ENCODE measurements around the gene POLD4. TPM values are rescaled to one million over a fixed set of nuclear protein-coding genes. Genes with fewer than 3 reads are reported as not detected.
A peak's percentile ranks its signal among the peaks of the same experiment; 100 is the strongest.

The POLD4 gene
- total and polyA plus RNA-seq, 2 experiments from 2014 or later, result 109 to 121 TPM

GRCh38 chr11:67384851-67385366, 31.6 kb upstream of the POLD4 start:
- H3K36me3 ChIP-seq (ENCODE audit: low read depth), result no peaks in the 10 kb centered on the region
- 0 out of 2 replicates have a peak, but pooled peaks cover 7% of the 10 kb centered on the region for H3F3A ChIP-seq (ENCODE audit: insufficient read depth)
- H2AFZ ChIP-seq, result no peak overlapping the region
- no peak overlapping the region for H3K4me2 ChIP-seq (ENCODE audit: unreplicated experiment)
- in situ Hi-C loops (cut with MboI), result no loop called here
- WGBS, 2 experiments (ENCODE audit: low coverage in 1 of 2, low lambda C conversion rate in 2 of 2, missing lambda C conversion rate in 2 of 2), result 30 to 35% methylated on average over 3 of the region's 3 CpGs
- H3K4me3 ChIP-seq, result no peak overlapping the region
- H3K27ac ChIP-seq, result no peak overlapping the region
- H3K9me2 ChIP-seq (ENCODE audit: insufficient read depth), result no peaks in the 10 kb centered on the region
- no peaks in the 10 kb centered on the region for H3K9me3 ChIP-seq (ENCODE audit: low read depth)
- H4K20me1 ChIP-seq (ENCODE audit: insufficient read depth), result no peaks in the 10 kb centered on the region
- no peak for TF ChIP-seq EZH2 (IDR thresholded peaks at IDR 0.05; ENCODE audit: insufficient read depth, poor library complexity, severe bottlenecking)
- TF ChIP-seq EZH2phosphoT487 (IDR thresholded peaks at IDR 0.05; ENCODE audit: insufficient read depth, low read depth), result no peak
- H3K9ac ChIP-seq, result no peak overlapping the region
- 0 out of 2 replicates have a peak, but pooled peaks cover 3% of the 10 kb centered on the region for H3K79me2 ChIP-seq (ENCODE audit: insufficient read depth)
- DNase-seq, result peak; percentile 68
- H3K27me3 ChIP-seq (replicated peaks; ENCODE audit: insufficient read depth), result no peaks in the 10 kb centered on the region
- peaks cover 20% of the 10 kb centered on the region for H3K4me1 ChIP-seq (ENCODE audit: insufficient read depth)

DNA sequence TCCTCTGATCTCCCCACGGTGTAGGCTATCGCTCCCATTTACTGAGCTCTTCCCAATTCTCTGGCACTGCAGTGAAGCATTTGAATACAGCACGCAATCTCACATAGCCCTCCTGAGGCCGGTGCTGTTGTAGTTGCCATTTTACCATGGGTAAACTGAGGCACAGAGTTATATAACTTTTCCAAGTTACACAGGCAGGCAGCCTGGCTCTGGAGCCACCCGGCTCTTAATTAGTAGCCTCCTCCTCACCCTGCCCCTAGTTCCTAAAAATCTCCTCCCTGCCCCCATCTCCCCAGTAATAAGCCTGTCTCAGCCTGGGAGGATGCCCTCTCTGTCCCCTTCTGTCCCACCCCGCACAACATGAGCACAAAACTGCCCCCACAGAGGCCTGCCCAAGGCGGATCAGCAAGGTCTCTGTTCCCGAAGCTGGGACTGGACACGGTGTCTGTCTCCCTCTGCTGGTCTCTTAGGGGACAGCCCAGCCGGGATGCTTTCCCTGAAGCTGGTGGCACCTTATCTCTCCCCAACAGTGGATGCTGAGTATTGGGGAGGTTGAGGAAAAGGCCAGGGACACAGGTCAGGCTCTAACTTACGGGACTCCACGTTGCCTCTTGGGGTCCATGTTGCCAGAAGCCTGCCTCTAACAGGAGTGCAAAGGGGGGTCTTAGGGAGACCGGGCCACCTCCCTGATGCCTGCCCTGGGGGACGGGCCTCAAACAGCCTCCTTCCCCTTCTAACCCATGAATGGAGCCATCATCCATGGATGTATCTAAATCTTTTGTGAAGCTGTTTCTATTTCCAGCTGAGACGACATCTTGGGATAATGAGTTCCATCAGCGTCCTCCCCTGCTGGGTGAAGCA, 29.2 kb upstream of the POLD4 start:
- in situ Hi-C loops (cut with MboI), result no loop called here
- TF ChIP-seq EZH2phosphoT487 (IDR thresholded peaks at IDR 0.05; ENCODE audit: insufficient read depth, low read depth) (no peak), EZH2 (IDR thresholded peaks at IDR 0.05; ENCODE audit: insufficient read depth, poor library complexity, severe bottlenecking) (no peak)
- Histone ChIP-seq H3K9ac (no peak overlapping the region), H3K36me3 (ENCODE audit: low read depth) (no peaks in the 10 kb centered on the region), H3K79me2 (ENCODE audit: insufficient read depth) (no peaks in the 10 kb centered on the region), H3K4me1 (ENCODE audit: insufficient read depth) (peaks cover 41% of the 10 kb centered on the region), H2AFZ (no peak overlapping the region), H3K4me2 (ENCODE audit: unreplicated experiment) (no peak overlapping the region), H3K27me3 (replicated peaks; ENCODE audit: insufficient read depth) (no peaks in the 10 kb centered on the region), H4K20me1 (ENCODE audit: insufficient read depth) (no peaks in the 10 kb centered on the region), H3F3A (ENCODE audit: insufficient read depth) (0 out of 2 replicates have a peak, but pooled peaks cover 7% of the 10 kb centered on the region), H3K9me2 (ENCODE audit: insufficient read depth) (no peaks in the 10 kb centered on the region), H3K27ac (no peak overlapping the region), H3K9me3 (ENCODE audit: low read depth) (no peaks in the 10 kb centered on the region), H3K4me3 (no peak overlapping the region)
- peak; percentile 86 for DNase-seq
- 33% methylated on average over 16 of the region's 16 CpGs for WGBS, 2 experiments (ENCODE audit: low coverage in 1 of 2, low lambda C conversion rate in 2 of 2, missing lambda C conversion rate in 2 of 2)

DNA sequence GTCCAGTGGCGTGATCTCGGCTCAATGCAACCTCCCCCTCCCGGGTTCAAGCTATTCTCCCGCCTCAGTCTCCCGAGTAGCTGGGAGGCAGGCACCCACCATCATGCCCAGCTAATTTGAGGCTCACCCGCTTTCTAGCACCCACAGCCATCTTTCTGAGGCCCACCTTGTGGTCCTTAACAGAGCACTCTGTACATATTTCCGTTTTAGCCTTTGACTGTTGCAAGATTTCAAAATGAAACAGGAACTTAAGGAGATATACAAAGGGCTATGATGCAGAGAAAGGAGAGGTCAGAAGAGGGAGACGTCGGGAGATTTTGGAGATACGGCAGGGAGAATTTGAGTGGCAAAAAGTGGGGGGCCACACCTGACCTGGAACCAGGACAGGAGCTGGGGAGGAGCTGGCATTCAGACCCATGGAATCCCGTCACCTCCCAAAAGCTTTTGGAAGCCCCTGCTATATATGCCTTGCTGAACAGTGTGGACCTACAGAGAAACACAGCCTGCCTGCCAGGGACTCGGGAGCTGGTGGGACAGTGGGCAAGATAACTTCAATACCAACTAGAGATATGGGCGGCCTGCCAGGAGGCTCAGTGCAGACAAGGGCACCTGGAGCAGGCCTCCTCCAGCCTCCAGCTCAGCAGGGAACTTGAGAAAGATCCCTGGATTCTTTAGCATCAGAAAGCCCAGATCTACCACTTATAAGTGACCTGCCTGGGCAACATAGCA, 28.1 kb upstream of the POLD4 start:
- Histone ChIP-seq H3K9ac (no peak overlapping the region), H4K20me1 (ENCODE audit: insufficient read depth) (no peaks in the 10 kb centered on the region), H3K36me3 (ENCODE audit: low read depth) (no peaks in the 10 kb centered on the region), H3K27me3 (replicated peaks; ENCODE audit: insufficient read depth) (no peaks in the 10 kb centered on the region), H3F3A (ENCODE audit: insufficient read depth) (0 out of 2 replicates have a peak, but pooled peaks cover 7% of the 10 kb centered on the region), H2AFZ (no peak overlapping the region), H3K4me3 (no peak overlapping the region), H3K27ac (no peak overlapping the region), H3K9me2 (ENCODE audit: insufficient read depth) (no peaks in the 10 kb centered on the region), H3K9me3 (ENCODE audit: low read depth) (no peaks in the 10 kb centered on the region), H3K4me1 (ENCODE audit: insufficient read depth) (peaks cover 43% of the 10 kb centered on the region), H3K4me2 (ENCODE audit: unreplicated experiment) (no peak overlapping the region), H3K79me2 (ENCODE audit: insufficient read depth) (no peaks in the 10 kb centered on the region)
- TF ChIP-seq EZH2phosphoT487 (IDR thresholded peaks at IDR 0.05; ENCODE audit: insufficient read depth, low read depth) (no peak), EZH2 (IDR thresholded peaks at IDR 0.05; ENCODE audit: insufficient read depth, poor library complexity, severe bottlenecking) (no peak)
- in situ Hi-C loops (cut with MboI), result no loop called here
- 88 to 93% methylated on average over 13 of the region's 13 CpGs for WGBS, 2 experiments (ENCODE audit: low coverage in 1 of 2, low lambda C conversion rate in 2 of 2, missing lambda C conversion rate in 2 of 2)
- DNase-seq, result no peak

All from GM23248 (cell line).